Measurements from ENCODE around the gene AKR1C2.
"Not testable (repeated sequence)": the region's sequence is repeated elsewhere in the genome, so short reads cannot be mapped to it uniquely, and the experiment has no call there.

Gene AKR1C2

DNA sequence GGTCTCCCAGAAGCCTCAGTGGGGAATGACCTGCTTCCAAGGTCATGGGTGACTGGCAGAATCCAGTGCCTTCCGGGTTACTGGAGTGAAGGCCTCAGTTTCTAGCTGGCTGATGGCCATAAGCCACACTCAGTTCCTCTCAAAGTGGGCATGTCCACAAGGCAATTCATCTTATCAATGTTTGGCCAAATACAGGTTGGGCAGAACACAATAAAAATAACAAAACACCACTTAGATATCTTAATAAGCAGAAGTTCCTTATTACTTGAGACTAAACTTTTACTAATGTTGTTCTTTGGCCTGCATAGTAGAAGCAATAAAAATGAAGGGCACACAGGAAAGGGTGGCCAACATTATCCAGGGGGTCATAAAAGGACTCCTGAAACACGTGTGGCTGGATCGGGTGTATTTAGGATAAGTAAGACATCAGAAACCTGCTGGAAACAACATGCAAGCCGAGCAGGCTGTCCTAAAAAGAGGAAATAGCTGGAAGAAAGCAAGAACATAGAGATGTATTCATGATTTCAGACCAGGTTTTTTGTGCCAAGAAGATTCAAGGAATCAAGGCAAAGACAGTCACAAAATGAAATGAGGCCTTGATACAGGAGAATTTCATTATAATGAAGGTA, 19.6 kb upstream of the AKR1C2 start:
- DNase-seq: no peak

DNA sequence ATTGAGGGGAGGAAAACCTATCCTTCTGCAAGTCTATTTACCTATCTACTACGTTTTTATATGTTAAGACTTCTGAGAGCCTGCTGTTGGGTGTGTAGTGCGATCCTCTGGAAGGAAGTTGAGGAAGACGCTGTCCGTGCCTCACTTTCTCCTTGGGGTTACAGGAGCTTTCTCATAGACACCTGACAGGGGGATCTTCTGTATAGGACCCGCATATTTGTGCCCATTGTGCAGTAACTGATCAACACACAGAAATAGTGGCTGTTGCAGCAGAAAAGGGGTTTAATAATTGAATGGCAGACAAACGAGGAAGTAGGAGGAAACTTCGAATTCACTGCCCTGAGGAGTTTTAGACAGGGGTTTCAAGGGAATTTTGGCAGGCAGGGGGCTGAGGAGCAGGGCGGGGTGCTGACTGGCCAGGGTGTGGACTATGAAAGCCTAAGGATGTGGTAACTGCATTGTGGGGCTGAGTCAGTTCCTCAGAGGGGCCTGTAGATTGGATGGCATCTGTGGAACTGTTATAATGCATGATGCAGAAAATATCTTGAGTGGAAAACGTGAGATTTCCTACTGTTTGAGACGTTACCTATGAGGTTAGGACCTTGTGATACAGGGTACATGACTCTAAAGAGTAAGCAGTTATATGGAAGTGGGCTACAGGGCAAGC, 18.1 kb upstream of the AKR1C2 start:
- DNase-seq: peak; percentile 37

DNA sequence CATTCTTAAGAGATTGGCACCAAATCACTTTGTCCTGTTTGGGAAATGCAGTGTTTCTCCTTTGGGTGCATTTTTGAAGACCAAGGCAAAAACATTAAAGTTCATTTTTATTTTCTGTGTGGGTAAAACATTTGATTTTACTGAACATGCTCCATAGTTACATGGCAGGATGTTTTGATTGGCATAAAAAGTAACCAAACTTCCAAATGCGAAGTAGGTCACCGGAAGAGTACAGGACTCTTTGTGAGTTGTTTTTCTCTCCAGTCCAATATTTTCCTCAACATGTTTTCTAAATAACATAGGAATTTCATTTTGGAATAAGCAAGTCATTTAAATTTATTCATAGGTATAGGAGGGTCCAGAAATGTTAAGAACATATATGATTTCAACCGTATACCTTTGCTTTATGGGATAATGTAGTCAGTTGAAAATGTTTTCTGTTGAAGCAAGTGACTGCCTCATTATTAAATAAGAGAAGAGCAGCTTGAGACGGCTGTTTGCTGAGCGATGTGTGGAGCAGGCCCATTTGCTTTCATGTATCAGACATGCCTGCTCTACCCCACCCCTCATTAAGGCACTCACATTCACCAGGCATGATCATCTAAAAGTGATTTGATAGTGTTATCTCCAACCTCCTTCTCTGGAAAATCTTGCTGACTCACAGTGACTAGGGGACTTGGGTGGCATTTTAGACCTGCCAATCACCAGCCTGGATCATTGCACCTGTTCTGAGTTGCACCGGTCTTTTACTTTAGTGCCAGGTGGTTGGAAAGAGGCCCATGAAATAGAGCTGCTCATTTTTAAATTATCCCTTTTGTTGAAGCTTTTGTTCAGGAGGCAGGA, 16.3 kb upstream of the AKR1C2 start:
- not testable (repeated sequence) for DNase-seq

DNA sequence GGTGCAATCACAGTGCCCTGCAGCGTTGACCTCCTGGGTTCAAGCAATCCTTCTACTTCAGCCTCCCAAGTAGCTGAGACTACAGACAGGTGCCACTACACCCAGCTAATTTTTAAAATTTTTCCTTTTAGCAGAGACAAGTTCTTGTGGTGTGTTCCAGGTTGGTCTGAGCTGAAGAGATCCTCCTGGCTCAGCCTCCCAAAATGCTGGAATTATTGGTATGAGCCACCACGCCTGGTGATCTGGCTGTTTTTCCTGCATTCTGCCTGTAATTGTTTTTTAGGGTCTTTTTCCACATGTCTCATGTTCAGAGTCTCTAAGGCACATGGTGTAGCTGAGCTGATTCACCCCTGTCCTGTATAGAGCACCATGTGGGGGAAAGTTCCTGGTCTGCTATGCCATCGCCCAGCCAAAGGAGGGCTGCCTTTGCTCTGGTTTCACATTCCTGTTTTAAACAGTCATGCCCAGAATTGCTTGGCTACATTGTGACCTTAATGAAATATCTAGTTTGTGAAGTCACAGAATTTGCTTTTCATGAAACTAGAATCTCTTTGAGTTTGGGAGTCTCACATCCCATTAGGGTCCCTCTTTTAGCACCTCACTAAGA, 15.1 kb upstream of the AKR1C2 start:
- DNase-seq: peak; percentile 51

DNA sequence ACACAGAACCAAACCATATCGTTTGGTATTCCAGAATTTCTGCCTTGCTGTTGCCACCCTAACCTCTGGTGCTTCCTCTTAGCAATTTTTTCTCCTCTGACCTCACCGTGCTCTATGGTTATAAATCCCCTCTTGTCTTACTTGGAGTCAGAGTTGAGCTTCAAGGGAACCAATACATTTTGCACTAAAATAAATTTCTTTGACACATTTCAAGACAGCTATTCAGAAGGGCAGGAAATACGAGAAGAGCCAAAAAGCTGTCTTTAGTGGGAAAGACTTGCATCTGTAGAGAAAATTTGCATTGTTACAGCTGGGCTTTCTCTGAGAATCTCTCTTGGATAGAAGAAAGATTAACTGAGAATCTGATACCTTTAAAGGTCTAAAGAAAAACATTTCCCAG, 14.5 kb upstream of the AKR1C2 start:
- no peak for DNase-seq

DNA sequence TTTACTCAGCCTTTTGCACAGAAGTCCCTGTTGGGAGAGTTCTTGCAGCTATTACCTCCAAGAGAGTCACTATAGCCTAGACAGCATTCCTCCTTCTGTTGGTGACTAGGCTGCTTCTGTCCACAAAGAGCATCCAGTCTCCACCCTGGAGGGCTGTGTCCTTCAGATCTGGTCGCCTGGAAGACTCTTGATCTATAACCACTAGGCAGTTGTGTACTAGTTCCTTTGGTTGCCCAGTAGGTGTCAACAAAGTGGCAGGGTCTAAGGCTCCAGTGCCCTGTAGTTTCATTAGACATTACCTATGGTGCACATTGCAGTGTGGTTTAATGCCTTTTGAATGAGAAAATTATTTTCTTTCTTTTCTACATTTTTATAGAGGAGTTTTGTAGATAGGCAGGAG, 11.3 kb upstream of the AKR1C2 start:
- DNase-seq: no peak

DNA sequence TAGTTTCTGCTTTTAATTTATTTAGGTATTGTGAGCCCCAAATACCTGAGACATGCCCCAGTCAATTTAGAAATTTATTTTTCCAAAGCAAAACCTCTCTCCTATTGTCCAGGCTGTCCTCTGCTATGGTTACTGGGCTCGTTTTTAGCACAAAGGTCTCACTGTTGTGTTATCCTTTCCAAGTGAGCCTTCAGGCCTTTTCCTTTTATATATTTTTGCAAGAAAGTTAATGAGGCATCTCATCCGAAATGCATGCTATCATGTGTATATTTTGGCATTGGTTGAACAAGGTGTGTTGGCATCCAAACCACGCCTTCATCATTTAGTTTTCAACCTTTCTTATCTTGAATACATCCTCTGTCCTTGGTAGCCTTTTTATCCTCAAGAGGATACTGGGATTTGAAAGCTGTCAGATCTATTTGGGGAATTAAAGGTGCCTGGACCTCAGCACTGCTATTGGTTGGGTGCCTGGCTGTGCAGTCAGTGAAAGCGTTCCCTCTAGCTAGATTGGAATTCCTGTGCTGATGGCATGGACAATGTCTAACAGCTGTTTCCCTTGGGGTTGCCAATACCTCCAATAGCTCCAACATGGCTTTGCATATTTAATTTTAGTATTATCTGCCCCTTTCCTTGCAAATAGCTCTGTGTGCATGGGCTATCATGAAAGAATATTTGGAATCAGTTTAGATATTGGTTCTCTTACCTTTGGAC, 10.7 kb upstream of the AKR1C2 start:
- DNase-seq: not testable (repeated sequence)

DNA sequence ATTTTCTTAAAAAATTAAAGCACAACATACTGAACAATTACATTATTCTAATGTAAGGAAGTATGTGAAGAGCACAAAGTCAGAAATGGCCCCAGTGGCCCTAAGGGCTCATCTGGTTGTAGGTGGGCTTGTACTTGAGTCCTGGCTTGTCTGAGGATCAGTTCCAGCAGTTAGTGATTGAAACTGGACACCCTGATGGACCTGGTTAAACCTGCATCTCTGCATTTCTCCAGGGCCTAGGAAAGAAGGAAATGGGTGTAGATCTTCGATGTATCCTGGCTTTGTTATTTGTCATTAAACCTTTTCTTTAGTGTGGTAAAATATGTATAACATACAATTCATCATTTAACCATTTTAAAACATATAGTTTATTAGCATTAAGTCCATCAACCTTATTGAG, 9.7 kb upstream of the AKR1C2 start:
- DNase-seq: no peak

DNA sequence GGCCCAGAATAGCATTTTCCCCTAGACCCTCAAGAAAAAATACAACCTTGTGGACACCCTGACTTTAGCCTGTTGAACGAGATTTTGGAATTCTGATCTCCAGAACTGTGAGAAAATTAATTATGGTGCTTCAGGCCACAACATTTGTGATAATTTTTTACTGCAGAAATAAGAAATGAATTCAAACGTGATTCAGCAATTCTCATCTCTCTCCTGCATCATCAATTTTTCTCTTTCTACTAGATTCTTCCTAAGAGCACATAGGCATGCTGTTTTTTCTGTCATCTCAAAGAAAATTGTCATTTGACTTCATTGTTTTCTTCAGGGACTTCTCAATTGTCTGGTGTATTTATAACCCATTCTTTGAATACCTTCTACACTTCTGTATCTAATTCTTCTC, 8.9 kb upstream of the AKR1C2 start:
- no peak for DNase-seq

DNA sequence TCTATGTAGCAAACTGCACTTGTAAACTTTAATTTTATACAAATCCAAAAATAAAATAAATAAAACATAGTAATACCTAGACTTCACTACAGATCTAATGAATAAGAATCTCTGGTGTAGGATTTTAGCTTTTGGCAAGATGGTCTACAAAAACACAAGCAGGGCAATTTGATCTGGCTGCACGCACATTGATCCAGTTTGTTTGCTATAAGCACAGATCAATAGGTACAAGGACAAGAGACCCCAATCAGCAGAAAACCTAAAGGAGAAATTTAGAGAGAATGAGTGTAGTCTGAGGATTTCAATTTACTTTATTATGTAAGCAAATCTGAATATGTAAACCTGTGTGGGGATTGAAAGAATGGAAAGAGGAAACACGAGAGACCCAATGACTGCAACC, 7.7 kb upstream of the AKR1C2 start:
- not testable (repeated sequence) for DNase-seq

DNA sequence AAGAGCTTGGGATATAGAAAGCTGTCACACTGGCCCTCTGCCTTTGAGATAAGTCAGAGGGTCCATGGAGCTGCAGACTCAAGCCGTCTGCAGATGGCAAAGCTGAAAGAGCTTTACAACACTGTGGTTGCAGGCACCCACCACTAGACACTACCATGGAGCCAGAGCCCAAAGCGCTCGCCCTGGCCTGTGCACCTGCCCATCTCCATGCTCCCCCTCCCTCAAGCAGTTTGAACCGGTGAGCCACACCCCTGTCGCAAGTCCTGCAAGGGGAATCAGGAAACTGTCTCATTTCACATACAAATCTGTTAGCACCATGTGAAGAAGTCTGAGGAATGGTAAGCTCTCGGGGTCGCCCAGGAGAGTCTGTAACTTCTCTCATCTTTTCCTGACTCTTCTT, 6.4 kb upstream of the AKR1C2 start:
- not testable (repeated sequence) for DNase-seq

DNA sequence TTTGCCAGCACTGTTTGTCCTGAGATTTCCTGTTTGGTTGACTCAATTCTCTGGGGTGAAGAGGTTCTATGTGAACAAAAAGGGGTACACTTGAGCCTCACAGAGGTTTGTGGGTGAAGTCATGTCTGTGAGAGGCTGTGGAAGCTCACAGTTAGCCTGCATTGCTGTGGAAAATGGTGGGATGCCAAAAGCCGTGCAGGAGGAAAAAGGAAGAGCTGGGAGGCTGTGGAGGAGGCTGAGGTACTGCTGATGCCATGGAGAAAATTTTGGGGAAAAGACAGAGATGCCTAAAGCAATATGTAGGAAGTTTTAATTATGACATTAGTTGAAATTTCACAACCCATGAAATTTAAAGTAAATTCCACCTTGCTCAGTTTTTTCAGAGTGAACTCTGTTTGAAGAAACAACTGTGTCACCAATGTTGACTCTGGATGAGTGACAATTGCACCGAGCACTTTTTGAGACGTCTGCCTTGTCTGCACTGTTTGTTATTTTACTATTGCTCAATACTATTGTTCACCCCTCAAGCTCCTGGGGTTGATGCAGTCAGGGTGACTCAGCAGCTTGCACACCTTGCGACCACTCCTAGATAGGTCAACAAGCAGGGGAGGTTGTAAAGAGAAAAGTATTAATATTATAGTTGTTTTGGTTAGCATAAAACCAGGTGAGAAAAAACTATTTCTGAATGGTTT, 5.3 kb upstream of the AKR1C2 start:
- DNase-seq: not testable (repeated sequence)

DNA sequence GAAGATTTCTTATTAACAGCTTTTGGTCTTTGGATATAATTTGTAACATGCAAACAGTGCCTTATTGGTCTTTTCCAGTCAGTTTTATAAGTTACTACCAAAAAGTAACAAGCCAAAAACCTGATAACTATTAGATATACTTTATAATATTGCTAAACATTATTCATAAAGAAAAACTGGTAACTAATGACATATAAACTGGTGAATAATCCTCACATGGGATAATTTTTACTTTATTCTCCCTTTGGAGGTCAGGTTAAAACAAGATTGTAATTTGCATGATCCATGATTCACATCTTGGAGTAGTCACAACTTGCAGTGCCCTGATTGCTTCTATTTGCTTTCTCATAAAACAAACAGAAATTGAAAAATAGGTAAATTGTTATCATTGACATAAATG, 844 bp upstream of the AKR1C2 start:
- DNase-seq: not testable (repeated sequence)

DNA sequence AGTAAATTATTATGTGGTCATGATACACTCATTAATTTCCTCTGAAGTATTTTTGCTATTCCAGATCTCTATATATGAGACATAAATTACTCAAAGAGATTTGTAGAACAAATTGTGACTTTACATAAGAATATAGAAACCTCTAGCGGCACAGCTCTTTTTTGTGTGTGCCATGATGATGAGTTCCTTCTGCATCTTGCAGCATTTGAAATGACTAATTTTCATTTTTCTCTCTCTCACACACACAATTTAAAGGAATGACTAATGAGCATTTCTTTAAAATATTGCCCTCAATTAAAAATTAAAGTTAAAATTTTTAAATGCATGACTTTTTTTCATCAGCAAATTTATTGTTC, 351 bp upstream of the AKR1C2 start:
- not testable (repeated sequence) for DNase-seq

DNA sequence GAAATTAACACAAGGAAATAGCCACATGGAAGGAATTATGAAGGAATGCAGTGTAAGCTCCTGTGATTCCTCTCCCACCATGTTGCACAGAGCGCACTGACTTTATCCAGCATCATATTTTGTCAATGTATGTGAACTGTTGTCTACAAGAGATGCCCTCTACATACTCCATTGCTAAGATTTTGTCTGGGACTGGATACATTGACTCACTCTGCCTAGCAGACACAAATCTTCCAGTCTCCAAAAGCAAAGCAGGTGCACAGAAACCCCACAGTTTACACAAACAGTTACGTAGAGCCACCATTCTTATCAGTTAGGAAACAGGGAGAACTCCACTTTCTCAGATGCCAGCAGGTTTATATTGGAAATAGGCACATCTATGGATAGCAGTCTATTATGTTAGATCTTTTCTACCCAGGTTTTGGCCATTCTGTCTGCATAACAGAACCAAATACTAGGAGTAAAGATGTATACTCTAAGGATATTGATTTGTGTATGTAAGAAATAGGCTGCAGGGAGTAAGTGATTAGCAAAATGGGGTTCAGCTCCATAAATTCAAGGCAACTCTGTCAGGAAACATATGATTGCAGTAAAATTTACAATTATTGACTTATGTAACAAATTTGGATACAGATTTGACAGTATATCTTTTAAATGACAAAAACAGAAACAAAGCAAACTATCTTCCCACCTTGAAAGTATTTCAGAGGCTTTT, 1.5 kb downstream of the AKR1C2 start:
- no peak for DNase-seq

DNA sequence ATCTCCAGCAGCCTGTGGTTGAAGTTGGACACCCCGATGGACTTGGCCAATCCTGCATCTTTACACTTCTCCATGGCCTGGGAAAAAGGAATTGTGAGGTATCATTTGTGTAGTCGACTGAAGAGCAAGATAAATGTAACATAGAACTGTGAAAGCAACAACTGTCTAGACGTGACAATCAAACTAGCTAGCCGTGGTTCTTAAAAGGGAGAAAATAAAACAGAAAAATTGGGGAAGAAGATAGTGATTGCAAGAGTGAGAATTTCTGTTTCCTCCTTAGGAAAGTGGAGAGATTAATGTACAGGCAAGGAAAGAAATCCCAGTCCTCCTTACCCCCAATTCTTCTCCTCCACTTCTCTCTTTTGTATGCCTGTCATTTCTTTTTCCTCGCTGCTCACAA, 5.0 kb downstream of the AKR1C2 start:
- DNase-seq: no peak

DNA sequence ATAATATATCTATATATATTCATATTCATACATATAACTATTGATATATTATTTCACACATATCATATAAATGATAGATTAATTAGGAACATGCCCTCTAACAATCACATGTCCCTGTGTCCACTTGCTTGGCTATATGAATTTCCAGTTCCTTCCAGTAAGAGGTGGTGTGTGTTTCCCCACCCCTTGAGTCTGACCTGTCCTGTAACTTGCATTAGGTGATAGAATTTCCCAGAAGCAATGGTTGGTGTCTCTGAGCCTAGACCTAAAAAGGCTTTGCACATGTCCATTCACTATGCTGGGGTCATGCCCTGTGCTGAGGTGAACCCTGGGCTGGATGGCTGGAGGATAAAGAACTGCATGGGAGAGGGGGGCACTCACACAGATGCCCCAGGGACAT, 9.4 kb downstream of the AKR1C2 start:
- not testable (repeated sequence) for DNase-seq

DNA sequence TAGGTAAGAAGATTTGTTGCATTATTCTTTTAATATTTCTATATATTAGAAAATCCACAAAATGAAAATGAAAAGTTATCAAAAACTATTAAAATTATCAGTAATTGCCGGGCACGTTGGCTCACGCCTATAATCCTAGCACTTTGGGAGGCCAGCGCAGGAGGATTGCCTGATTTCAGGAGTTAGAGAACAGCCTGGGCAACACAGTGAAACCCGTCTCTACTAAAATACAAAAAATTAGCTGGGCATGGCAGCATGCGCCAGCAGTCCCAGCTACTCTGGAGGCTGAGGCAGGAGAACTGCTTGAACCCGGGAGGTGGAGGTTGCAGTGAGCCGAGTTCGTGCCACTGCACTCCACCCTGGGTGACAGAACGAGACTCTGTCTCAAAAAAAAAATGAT, 11.1 kb downstream of the AKR1C2 start:
- not testable (repeated sequence) for DNase-seq

DNA sequence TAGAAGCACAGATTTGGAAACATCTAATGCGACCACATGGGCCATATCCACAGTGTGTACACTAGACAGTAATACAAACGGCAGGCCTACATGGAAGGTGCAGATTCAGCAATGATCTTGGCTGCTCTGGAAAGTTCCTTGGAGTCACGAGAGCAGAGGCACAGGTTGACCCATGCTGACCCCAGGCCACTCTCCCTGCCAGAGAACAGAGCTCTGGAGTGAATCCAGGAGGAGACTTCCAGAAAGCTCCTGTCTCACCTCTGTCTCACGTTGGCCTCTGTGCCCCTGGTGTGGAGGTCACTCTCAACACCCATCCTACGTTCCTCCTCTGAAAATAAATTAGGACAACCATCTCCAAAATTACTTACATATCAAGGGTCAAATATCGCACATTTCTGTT, 12.2 kb downstream of the AKR1C2 start:
- DNase-seq: not testable (repeated sequence)

DNA sequence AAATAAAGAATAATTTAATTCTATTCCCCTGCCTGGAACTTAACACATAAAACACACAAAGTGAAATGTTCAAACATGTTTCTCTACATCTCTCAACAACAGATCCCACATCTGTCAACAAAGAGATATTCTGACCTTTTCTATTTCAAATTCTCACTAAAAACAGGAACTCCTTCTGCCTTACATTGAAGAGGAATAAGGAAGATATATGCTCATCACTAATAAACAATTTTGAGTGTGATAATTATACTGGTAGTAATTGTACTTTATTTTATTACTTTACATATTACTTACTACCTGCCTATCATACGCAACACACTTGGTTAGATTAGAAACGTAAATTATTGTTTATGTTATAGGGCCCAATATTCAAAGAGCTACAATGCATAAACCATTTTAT, 13.4 kb downstream of the AKR1C2 start:
- no peak for DNase-seq

DNA sequence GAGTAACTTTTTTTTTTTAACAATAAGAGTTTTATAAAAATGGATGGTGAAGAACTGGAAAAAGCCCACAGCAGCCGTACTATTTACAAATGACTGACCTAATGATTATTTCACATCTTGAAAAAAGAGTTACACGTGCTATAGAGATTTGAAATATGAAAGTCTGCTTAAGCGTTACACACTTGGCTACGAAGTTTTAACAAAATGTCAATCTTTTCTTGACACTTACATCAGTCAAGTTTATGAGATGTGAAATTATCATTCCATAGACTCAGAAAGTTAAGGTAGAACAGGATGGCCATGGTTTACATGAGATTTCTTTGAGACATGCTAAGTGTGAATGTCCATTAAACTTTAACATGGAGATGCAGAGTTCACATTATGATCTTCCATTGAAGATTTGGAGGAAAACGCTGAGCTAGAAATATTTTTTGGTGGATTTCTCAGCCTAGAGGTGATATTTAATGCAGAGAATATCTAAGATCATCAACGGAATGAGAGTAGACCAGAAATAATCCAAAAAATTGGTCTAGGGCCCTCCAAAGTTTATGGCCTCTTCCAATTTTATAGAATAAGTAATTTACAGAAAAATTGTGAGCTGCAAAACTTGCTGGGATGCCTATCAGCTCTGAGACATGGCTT, 15.5 kb downstream of the AKR1C2 start:
- DNase-seq: not testable (repeated sequence)
